GM23338 (cell line): ENCODE data around the gene TPR. TPM values are rescaled to one million over a fixed set of nuclear protein-coding genes. Genes with fewer than 3 reads are reported as not detected.

Experiments
- ATAC-seq: fragments of 200-7000 bp; cut with Tn5 transposase; 3 replicates; pipeline ENCODE4 v1.9.1; 2020
- DNase-seq: peaks from one replicate; pipeline ENCODE4 v3.0.0-alpha.2; 2015; ENCODE audit warnings: low spot score
- H2AFZ ChIP-seq: fragments of 200-600 bp; sonication (generic); 2 replicates; pipeline ENCODE4 v1.8.0; 2016; ENCODE audit warnings: antibody characterized with exemption, mild to moderate bottlenecking, moderate library complexity
- H3F3A ChIP-seq: fragments of 200-600 bp; sonication (generic); replicated peaks from 2 replicates; pipeline ENCODE4 v1.8.0; 2017; ENCODE audit warnings: antibody characterized with exemption, mixed run types, low read depth
- H3K27ac ChIP-seq: fragments of 200-600 bp; sonication (generic); 2 replicates; pipeline ENCODE4 v1.6.1; 2016; ENCODE audit warnings: low read depth
- H3K27me3 ChIP-seq: fragments of 200-600 bp; sonication (generic); 2 replicates; pipeline ENCODE4 v1.8.0; 2016; ENCODE audit warnings: mild to moderate bottlenecking, mixed run types, moderate library complexity; ENCODE audit not compliant: insufficient read depth
- H3K36me3 ChIP-seq: fragments of 200-600 bp; sonication (generic); 2 replicates; pipeline ENCODE4 v1.8.0; 2016; ENCODE audit warnings: mild to moderate bottlenecking; ENCODE audit not compliant: insufficient read depth
- H3K4me1 ChIP-seq: fragments of 200-600 bp; sonication (generic); 2 replicates; pipeline ENCODE4 v1.8.0; 2016; ENCODE audit warnings: mild to moderate bottlenecking, moderate library complexity; ENCODE audit not compliant: insufficient read depth
- H3K4me2 ChIP-seq: fragments of 200-600 bp; sonication (generic); 2 replicates; pipeline ENCODE4 v1.7.1; 2017; ENCODE audit warnings: mixed run types
- H3K4me3 ChIP-seq: fragments of 200-600 bp; sonication (generic); 2 replicates; pipeline ENCODE4 v1.6.1; 2016; ENCODE audit warnings: mixed run types
- H3K79me2 ChIP-seq: fragments of 200-600 bp; sonication (generic); replicated peaks from 2 replicates; pipeline ENCODE4 v1.8.0; 2017; ENCODE audit warnings: mild to moderate bottlenecking; ENCODE audit not compliant: insufficient read depth
- H3K9me2 ChIP-seq: fragments of 200-600 bp; sonication (generic); 2 replicates; pipeline ENCODE4 v1.8.0; 2017; ENCODE audit not compliant: insufficient read depth
- H4K20me1 ChIP-seq: fragments of 200-600 bp; sonication (generic); replicated peaks from 2 replicates; pipeline ENCODE4 v1.8.0; 2017; ENCODE audit warnings: mild to moderate bottlenecking; ENCODE audit not compliant: insufficient read depth
- H3K27ac Mint-ChIP-seq: 2 replicates; pipeline ENCODE4 v1.8.0; 2020; ENCODE audit warnings: inconsistent platforms, mild to moderate bottlenecking, moderate library complexity, mixed read lengths
- H3K27me3 Mint-ChIP-seq: 3 replicates; pipeline ENCODE4 v1.8.0; 2022; ENCODE audit warnings: low read depth, mild to moderate bottlenecking, moderate library complexity, mixed read lengths, inconsistent platforms; ENCODE audit not compliant: insufficient read depth, poor library complexity
- H3K36me3 Mint-ChIP-seq: 3 replicates; pipeline ENCODE4 v1.8.0; 2021; ENCODE audit warnings: low read depth, mild to moderate bottlenecking, inconsistent platforms, moderate library complexity, mixed read lengths
- H3K4me1 Mint-ChIP-seq: 3 replicates; pipeline ENCODE4 v1.8.0; 2020; ENCODE audit warnings: mild to moderate bottlenecking, inconsistent platforms, mixed read lengths
- H3K4me3 Mint-ChIP-seq: 3 replicates; pipeline ENCODE4 v1.8.0; 2021; ENCODE audit warnings: moderate library complexity, mild to moderate bottlenecking, inconsistent platforms, mixed read lengths
- H3K9me3 Mint-ChIP-seq: 3 replicates; pipeline ENCODE4 v1.8.0; 2020; ENCODE audit warnings: moderate library complexity, mild to moderate bottlenecking, inconsistent platforms, mixed read lengths
- CTCF ChIP-seq, 2 experiments: fragments of 200-600 bp in 1 of 2; sonication (generic) in 1 of 2; conservative IDR thresholded peaks; 2 replicates each; pipeline versions ENCODE4 v1.5.1 to v1.6.1; 2016 to 2017; ENCODE audit warnings: antibody characterized with exemption in 2 of 2, low read depth in 2 of 2, mild to moderate bottlenecking in 2 of 2, moderate library complexity in 1 of 2
- EZH2 ChIP-seq: fragments of 200-600 bp; sonication (generic); IDR thresholded peaks from one replicate; pipeline ENCODE4 v1.8.0; 2017; ENCODE audit warnings: antibody characterized with exemption, mild to moderate bottlenecking, low read depth; ENCODE audit not compliant: unreplicated experiment
- EZH2phosphoT487 ChIP-seq: fragments of 200-600 bp; sonication (generic); IDR thresholded peaks from one replicate; pipeline ENCODE4 v1.8.1; 2018; ENCODE audit warnings: antibody characterized with exemption; ENCODE audit not compliant: unreplicated experiment
- JUNB ChIP-seq: IDR thresholded peaks from one replicate; pipeline ENCODE4 v1.6.1; 2016; ENCODE audit warnings: antibody characterized with exemption; ENCODE audit not compliant: unreplicated experiment
- NANOG ChIP-seq: IDR thresholded peaks from 2 replicates; pipeline ENCODE4 v1.6.1; 2016; ENCODE audit warnings: antibody characterized with exemption, borderline replicate concordance
- POLR2AphosphoS5 ChIP-seq: IDR thresholded peaks from 2 replicates; pipeline ENCODE4 v1.6.1; 2016; ENCODE audit warnings: antibody characterized with exemption, low read depth
- STAT1 ChIP-seq: IDR thresholded peaks from one replicate; pipeline ENCODE4 v1.6.1; 2016; ENCODE audit warnings: antibody characterized with exemption; ENCODE audit not compliant: unreplicated experiment
- ZNF114 ChIP-seq: fragments of 250-450 bp; sonication (Bioruptor Pico); IDR thresholded peaks from 2 replicates; pipeline ENCODE4 v1.5.0; 2020; ENCODE audit warnings: mild to moderate bottlenecking, moderate library complexity
- ZNF331 ChIP-seq: fragments of 250-450 bp; sonication (Bioruptor Pico); IDR thresholded peaks from 2 replicates; pipeline ENCODE4 v1.5.0; 2020; ENCODE audit warnings: low read depth, mild to moderate bottlenecking, moderate library complexity
- ZNF462 ChIP-seq: fragments of 250-450 bp; sonication (Bioruptor Pico); IDR thresholded peaks from 2 replicates; pipeline ENCODE4 v1.5.0; 2020; ENCODE audit warnings: mild to moderate bottlenecking, moderate library complexity
- polyA plus RNA-seq: library from polyadenylated mRNA; unstranded; fragments of >200 nt; fragmentation: Nextera tagmentation; extraction: Ambion mirVana; gene quantifications from 2 replicates; pipeline ENCODE4 v1.2.1, GENCODE V29; 2016
- total RNA-seq: library from RNA; depleted of rRNA; stranded (reverse); fragments of >200 nt; shearing (Covaris generic); gene quantifications from 2 replicates; pipeline ENCODE4 v1.2.3, GENCODE V29; 2014

TPR gene
- total and polyA plus RNA-seq, 2 experiments from 2014 or later: 108 to 220 TPM

- H3K4me1 ChIP-seq: no peaks in the 10 kb centered on the region
- Mint-ChIP-seq H3K27me3 (peaks cover 2% of the 10 kb centered on the region), H3K4me3 (no peak overlapping the region), H3K27ac (no peak overlapping the region), H3K4me1 (no peaks in the 10 kb centered on the region), H3K9me3 (no peaks in the 10 kb centered on the region), H3K36me3 (no peaks in the 10 kb centered on the region)
- no peak overlapping the region for H3K4me2 ChIP-seq
- no peak for DNase-seq
- H3K27me3 ChIP-seq: no peaks in the 10 kb centered on the region
- H2AFZ ChIP-seq: no peak overlapping the region
- H4K20me1 ChIP-seq: no peaks in the 10 kb centered on the region
- no peaks in the 10 kb centered on the region for H3K36me3 ChIP-seq
- no peak for ATAC-seq
- TF ChIP-seq EZH2 (no peak), EZH2phosphoT487 (no peak), POLR2AphosphoS5 (no peak), ZNF462 (CRISPR knock-in tag) (no peak), ZNF114 (CRISPR knock-in tag) (no peak), JUNB (no peak), ZNF331 (no peak), STAT1 (no peak), CTCF (conservative IDR thresholded peaks at IDR 0.05; ENCODE audit: low read depth in 2 of 2) (no peak), NANOG (no peak)
- H3K27ac ChIP-seq: no peak overlapping the region
- no peaks in the 10 kb centered on the region for H3K79me2 ChIP-seq
- H3K4me3 ChIP-seq: no peak overlapping the region
- H3K9me2 ChIP-seq: no peaks in the 10 kb centered on the region
- H3F3A ChIP-seq: no peaks in the 10 kb centered on the region
Observed at GRCh38 chr1:186289943-186290545, 85.0 kb downstream of the TPR start.
